GM19351 (cell line): Measurements from ENCODE around the gene GRN.

Source experiments
- ATAC-seq: cut with Tn5 transposase; IDR thresholded peaks from one replicate; pipeline ENCODE4 v1.9.1; 2021; ENCODE audit warnings: mild to moderate bottlenecking, moderate library complexity; ENCODE audit not compliant: unreplicated experiment

The GRN gene

DNA sequence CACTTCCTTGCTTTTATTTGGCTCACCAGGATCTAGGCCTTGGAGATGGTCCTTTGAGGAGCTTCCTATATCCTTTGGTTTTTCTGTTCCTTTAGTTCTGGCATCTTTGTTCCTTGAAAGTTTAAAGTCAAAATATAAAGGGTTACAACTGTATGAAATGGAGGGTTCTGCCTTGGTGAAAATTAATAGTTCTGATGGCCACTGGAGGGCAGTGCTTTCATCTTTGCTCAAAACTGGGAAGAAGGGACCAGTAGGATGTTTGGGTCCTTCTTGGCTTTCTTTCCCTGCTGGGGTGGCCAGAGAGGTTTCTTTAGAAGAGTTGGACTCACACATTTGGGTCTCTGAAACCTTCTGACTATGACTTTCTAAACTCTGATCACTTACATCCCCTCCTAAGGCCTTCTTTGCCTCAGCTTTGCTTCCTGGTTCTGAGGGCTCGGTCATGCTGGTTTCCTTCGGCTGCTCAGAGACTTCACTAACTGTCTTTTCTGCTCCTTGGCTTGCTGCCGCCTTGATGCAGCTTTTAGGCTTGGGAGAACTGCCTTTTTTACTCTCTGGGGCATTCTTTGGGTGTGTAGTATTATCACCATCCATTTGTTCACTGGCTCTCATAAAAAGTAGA, 55.2 kb downstream of the GRN start:
- ATAC-seq, result no peak
